Stimulated activated CD4-positive, alpha-beta T cell treated with anti-CD3 and anti-CD28 coated beads, Interleukin-1b, Interleukin-23, amount 100 ng/mL, for 4 hours (primary cell): ENCODE data around the gene TFEB.

ENCODE experiments used
- DNase-seq, 2 donors: peaks; one replicate each; pipeline ENCODE4 v3.0.0-alpha.2; 2020; ENCODE audit warnings: low read depth in 2 of 2

Gene TFEB

GRCh38 chr6:41706876-41707564, 28.4 kb downstream of the TFEB start:
- no peak for DNase-seq

- peak; percentile 56 to 60 for DNase-seq
Observed at GRCh38 chr6:41705996-41706835, 29.2 kb downstream of the TFEB start.

DNA sequence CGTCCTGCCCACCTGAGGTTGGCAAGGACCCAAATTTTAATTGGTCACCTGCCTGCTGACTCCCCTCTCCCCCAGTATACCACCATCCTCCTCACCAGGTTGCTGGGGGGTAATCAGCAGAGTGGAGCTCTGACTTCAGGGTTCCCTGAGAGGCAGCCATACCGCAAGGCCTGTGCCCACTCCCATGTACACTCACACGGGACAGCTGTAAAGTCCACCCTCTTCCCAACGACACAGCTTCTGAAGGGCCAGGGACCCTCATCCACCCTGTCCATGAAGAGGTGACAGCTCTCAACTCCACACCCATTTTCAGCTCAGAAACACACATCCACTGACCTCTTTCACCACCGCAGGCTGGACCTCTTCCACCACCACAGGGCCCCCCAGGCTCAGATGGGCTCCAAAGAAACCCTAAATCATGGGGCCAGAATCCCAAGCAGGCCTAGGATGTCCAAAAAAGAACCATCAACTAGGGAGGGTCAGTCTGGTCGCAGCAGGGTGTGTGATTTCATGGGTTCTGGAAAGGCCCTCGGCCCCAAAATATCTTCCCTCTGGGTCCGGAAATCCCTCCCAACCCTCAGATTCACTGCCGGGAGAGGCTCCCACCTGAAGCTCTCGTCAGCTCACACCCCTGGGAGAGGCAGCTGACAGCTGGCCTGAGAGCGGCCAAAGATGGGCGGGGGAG, 30.0 kb downstream of the TFEB start:
- DNase-seq: no peak

DNA sequence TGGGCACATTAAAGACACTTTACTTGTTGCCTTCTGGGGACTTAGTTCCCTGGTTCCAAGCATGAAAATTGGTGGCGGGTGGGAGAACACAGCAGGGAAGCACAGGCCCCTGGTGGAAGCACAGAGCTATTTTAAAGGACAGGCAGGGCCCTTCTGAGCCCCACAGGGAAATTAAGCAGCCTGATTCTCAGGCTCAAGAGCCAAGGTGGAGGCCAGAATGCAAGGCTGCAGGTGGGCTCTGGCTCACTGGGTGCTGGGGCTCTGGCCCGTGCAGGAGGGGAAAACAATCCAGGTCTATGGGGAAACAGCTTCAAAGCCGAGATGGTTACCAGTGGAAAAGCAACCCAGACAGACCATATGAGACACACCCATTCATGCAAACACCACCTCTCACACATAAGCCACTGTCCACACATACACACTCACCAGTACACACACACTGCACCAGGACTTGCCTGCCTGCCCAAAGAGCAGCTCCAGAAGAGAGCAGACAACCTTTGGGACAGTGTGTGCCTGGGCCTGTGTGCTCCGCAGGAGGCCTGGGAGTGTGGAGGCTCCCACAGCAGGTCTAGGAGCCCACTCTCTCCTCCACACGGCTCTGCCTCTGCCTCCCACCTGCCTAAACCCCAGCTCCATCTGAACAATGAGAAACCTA, 30.6 kb downstream of the TFEB start:
- DNase-seq: no peak

- DNase-seq: no peak
Observed at GRCh38 chr6:41704028-41704427, 31.4 kb downstream of the TFEB start.

- no peak for DNase-seq
Observed at GRCh38 chr6:41702771-41703494, 32.5 kb downstream of the TFEB start.

DNA sequence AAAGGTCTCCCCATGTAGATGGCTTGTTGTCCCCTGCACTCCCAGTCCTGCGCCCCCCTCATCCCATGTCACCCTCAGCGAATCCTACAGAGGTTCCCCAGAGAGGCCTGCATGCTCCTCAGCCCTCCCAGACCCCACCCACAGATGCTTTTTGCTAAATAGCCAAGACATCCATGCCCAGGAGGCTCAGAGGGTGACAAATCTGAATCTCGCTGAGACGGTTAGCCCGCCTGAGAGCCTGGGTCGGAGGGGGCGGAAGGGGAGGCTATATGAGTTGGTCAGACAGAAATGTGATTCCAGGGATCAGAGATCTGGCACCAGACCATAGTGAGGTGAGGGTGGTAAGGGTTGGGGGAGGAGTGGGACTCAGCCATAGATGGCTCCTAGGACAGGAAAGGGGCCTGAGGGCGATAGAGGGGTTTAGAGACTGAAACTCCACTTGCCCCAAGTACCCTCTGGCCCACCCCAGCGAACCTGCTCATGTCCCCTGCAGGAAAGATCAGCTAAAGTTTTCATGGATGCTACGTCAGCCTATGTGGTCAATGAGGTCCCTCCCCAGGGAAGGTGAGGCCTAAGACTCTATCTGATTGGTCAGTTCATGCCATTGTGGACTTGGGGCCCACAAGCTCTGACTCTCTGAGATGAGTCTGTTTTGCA, 33.2 kb downstream of the TFEB start:
- no peak for DNase-seq

DNA sequence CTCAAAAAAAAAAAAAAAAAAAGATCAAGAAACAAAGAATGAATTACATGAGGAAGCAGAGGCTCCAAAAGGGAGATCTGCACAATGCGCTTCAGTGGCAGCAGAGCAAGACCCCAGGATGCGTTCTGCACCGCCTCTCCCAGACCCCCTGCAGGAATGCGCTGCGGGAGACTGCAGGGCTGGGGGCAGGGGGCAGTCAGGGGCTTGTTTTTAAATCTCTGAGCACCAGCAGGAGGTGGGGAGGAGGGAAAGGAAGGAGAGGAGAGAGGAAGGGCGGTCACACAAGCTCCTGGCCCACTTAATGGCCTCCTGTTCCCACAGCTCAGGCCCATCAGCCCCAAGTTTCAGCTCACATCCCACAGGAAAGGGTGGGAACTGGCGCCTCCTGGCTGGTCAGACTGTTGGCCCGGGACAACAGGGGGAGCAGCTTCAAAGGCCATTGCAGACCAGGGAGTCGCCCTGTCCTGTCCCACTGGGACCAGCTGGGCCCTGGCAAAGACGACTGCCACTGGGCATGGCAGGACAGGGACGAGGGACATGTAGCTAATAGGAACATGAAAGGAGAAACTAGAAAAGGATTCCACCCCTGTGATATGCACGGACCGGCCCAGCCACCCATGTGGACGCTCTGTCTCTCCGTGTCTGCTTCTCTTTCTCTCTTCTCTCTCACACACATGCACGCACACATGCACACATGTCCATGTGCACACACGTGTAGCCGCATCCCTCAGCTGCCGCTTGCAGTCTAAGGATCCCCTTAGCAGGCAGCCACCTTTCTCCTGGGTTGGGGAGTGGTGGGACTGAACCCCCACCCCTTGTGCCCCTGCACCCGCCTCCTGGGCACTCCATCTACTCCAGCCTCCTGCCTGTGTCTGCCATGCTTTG, 34.7 kb downstream of the TFEB start:
- DNase-seq: no peak

- DNase-seq: no peak
Observed at GRCh38 chr6:41699063-41699462, 36.3 kb downstream of the TFEB start.

GRCh38 chr6:41697861-41698781, 37.3 kb downstream of the TFEB start:
- no peak for DNase-seq

- DNase-seq: no peak
Observed at GRCh38 chr6:41696788-41697187, 38.6 kb downstream of the TFEB start.

DNA sequence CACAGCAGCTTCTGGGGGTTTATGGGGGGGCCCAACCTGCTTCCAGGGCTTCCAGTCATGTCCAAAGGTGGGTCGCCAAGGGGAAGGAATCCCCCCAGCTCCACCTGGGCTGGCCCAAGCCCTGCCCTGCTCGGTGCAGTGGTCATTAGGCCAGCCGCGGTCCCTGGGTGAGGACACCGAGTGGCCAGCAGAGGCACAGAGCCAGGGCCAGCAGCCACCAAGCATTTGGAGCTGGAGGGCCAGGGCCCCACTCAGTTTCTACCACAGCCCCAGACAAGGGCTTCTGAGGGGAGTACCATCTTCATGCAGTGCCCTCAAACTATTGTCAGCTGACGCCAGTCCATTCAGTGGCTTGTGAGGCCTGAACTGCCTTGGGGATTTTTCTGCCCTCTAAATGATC, 39.6 kb downstream of the TFEB start:
- no peak for DNase-seq

- DNase-seq: no peak
Observed at GRCh38 chr6:41694815-41695526, 40.4 kb downstream of the TFEB start.

DNA sequence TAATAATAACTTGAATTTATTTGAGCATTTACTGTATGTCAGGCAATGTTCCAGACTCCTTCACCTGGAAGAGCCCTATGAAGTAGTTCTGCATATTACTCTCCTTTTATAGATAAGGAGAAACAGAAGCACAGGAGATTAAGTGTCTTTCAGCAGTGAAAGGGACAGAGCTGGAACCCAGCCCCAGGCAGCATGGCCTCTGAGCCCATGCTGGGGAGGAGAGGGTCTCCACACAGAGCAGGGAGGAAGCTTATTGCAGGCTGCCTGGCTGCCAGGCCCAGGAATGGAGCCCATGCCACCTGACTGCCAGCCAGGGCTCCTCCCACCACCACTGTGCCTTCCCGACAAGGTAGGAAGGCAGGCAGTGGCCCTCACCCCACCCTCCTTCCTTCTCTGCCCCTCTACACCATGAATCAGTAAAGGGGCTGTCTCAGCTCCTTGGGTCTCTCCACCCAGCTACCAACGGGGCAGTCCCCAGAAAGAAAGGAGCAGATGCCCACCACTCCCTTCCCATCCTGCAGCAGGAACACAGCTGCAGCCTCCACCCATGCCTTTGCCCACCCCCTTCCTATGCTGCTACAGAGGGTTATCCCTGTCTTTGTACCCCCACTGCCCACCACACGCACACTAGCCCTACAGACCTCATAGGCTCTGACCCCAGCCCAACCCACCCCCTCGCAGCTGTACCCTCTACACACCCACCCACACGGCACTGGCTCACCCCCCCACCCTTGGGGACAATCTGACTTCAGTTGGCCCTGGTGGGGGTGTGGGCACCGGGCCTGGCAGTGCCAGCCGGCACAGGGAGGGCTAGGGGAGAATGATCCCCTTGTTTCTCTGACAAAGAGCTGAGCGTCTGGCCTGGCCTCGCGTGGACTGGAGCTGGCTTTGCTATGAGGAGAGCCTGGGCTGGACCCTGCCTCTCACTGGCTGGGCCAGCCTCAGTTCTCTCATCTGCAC, 41.8 kb downstream of the TFEB start:
- DNase-seq: no peak

DNA sequence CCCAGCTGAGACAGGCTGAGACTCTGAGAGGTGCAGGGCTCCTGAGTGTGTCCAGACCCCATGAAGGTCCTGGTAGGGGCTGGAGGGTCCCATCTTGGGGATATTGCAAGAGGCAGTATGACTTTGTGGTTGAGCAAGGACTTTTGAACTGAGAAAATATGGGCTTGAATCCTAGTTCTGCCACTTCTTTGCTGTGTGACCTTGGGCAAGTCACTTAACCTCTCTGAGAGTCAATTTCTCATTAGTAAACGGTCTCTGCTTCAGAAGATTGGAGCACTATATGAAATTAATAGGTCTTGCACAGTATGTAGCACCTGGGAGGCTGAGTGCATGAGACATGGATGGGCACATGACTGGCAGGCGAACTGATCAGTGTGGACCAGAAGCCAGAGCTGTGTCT, 42.7 kb downstream of the TFEB start:
- no peak for DNase-seq

DNA sequence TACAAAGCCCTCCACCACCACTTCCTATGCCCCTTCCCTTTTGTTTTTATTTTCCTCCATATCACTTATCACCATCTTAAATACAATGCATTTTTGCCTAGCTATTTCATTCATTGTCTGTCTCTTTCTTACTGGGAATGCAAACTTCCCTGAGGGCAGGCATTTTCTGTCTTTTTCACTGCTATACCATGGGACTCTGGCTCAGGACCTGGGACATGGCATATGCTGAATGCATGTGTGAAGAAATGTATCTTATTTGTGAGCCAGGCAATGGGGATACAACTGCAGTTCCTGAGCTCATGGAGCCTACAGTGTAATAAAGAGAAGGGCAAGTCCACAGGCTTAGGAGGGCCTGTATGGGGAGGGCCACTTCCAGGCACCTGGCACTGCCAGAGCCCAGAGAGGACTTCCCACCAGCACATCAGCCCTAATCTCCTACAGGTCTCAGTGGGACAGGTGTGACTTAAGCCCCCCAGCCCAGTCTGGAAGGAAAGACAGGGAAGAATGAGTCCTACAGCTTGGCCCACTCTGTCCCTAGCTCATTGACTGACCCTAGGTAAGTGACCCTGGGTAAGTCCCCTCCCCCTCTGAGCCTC, 43.2 kb downstream of the TFEB start:
- no peak for DNase-seq
